ENCODE results near the gene CHDH. TPM values are rescaled to one million over a fixed set of nuclear protein-coding genes. Genes with fewer than 3 reads are reported as not detected.

Gene CHDH
- total and polyA plus RNA-seq, 2 donors (not counting 1 experiment from before 2014, with no cell fraction given) = 0.03 to 0.37 TPM

DNA sequence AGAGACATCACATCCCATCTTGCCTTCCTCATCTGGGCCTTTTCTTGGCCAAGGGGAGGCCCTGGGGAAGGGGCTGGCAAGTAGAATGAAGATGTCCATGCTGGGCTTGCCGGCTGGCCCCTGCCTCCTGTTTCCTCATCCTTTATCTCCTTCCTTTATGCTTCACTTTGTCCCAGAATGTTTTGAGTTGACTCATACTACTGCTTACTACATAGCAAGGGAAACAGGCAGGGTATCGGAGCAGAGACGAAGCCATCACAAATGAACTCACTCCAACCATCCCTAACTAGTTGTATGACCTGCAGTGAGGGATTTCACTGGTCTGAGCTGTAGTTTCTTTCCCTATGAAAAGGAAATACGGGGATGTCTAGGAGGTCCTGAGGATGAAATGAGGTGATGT lies 66.0 kb downstream of the CHDH start:
- CTCF ChIA-PET = no interaction called here

DNA sequence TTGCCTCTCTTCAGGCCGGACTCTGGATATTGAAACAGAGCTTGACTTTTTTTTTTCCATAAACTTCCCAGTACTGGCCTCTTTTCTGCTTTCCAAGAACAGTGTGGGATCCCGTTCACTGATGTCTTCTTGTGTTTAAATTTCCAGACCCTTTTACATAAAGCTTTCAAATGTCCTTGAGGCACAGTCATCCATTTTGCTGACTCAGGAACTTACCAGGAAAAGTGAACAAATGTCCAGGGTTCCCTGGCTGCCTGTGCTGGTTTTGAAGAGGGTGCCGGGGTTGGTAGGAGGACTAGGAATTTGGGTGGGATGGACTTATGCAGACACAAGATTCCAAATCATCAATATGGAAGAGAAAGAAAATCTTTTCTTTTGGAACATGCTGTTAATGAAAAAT lies 68.1 kb downstream of the CHDH start:
- Mint-ChIP-seq H3K27me3 (no peaks in the 10 kb centered on the region), H3K27ac (no peak overlapping the region), H3K9me3 (ENCODE audit: insufficient read depth) (no peaks in the 10 kb centered on the region), H3K4me3 (no peak overlapping the region), H3K4me1 (peaks cover 13% of the 10 kb centered on the region)
- Histone ChIP-seq H3K9ac (ENCODE audit: low read length) (no peak overlapping the region), H3K4me3 (ENCODE audit: control extremely low read depth in 1 of 5, extremely low read depth in 1 of 5, insufficient read depth in 1 of 5, low read depth in 2 of 5, low read length in 4 of 5) (no peak overlapping the region), H3K4me2 (replicated peaks; ENCODE audit: low read depth, low read length, poor library complexity, severe bottlenecking) (no peak overlapping the region), H4K20me1 (ENCODE audit: control insufficient read depth, insufficient read depth, low read length, poor library complexity, severe bottlenecking) (no peaks in the 10 kb centered on the region), H3K4me1 (ENCODE audit: control insufficient read depth in 2 of 2, insufficient read depth in 2 of 2, low read length in 2 of 2) (peaks cover 0 to 7% of the 10 kb centered on the region in 2 donors), H3K79me2 (ENCODE audit: control insufficient read depth, insufficient read depth, low read length) (no peaks in the 10 kb centered on the region), H3K27me3 (replicated peaks in 1 of 4; ENCODE audit: control extremely low read depth in 1 of 4, control insufficient read depth in 3 of 4, insufficient read depth in 4 of 4, low read length in 3 of 4) (no peaks in the 10 kb centered on the region), H3K9me3 (ENCODE audit: control extremely low read depth in 1 of 3, control insufficient read depth in 2 of 3, insufficient read depth in 1 of 3, low read length in 2 of 3) (no peaks in the 10 kb centered on the region), H3K36me3 (replicated peaks in 1 of 2; ENCODE audit: control extremely low read depth in 1 of 2, control insufficient read depth in 1 of 2, extremely low read depth in 1 of 2, insufficient read depth in 2 of 2, low read length in 1 of 2) (no peaks in the 10 kb centered on the region), H3K27ac (ENCODE audit: low read length in 2 of 2) (no peak overlapping the region), H2AFZ (ENCODE audit: insufficient read depth, low read depth, low read length, poor library complexity, severe bottlenecking) (no peak overlapping the region)
- 93% methylated on average over 2 of the region's 3 CpGs for WGBS (ENCODE audit: insufficient coverage)
- DNase-seq (no peak), ATAC-seq (ENCODE audit: low read depth) (no peak)
- POLR2A ChIA-PET = no interaction called here
- intact Hi-C loops (cut with micrococcal nuclease) = no loop called here
- CTCF ChIA-PET = no interaction called here
- TF ChIP-seq CTCF (IDR thresholded peaks at IDR 0.05) = no peak
- no peak for TF ChIP-seq EZH2 (IDR thresholded peaks at IDR 0.05; ENCODE audit: borderline replicate concordance, insufficient read depth, low read depth, low read length, poor library complexity, severe bottlenecking)

More for the DNA sequence above, 66.0 kb downstream of the CHDH start:
- WGBS (ENCODE audit: insufficient coverage) = 71% methylated on average over 1 of the region's 4 CpGs
- Histone ChIP-seq H3K79me2 (ENCODE audit: control insufficient read depth, insufficient read depth, low read length) (no peaks in the 10 kb centered on the region), H3K27ac (ENCODE audit: low read length in 2 of 2) (no peak overlapping the region), H2AFZ (ENCODE audit: insufficient read depth, low read depth, low read length, poor library complexity, severe bottlenecking) (no peak overlapping the region), H3K9ac (ENCODE audit: low read length) (no peak overlapping the region), H3K4me3 (ENCODE audit: control extremely low read depth in 1 of 5, extremely low read depth in 1 of 5, insufficient read depth in 1 of 5, low read depth in 2 of 5, low read length in 4 of 5) (no peak overlapping the region), H3K4me1 (ENCODE audit: control insufficient read depth in 2 of 2, insufficient read depth in 2 of 2, low read length in 2 of 2) (no peaks in the 10 kb centered on the region), H3K27me3 (replicated peaks in 1 of 4; ENCODE audit: control extremely low read depth in 1 of 4, control insufficient read depth in 3 of 4, insufficient read depth in 4 of 4, low read length in 3 of 4) (no peaks in the 10 kb centered on the region), H3K36me3 (replicated peaks in 1 of 2; ENCODE audit: control extremely low read depth in 1 of 2, control insufficient read depth in 1 of 2, extremely low read depth in 1 of 2, insufficient read depth in 2 of 2, low read length in 1 of 2) (no peaks in the 10 kb centered on the region), H3K9me3 (ENCODE audit: control extremely low read depth in 1 of 3, control insufficient read depth in 2 of 3, insufficient read depth in 1 of 3, low read length in 2 of 3) (no peaks in the 10 kb centered on the region), H3K4me2 (replicated peaks; ENCODE audit: low read depth, low read length, poor library complexity, severe bottlenecking) (no peak overlapping the region), H4K20me1 (ENCODE audit: control insufficient read depth, insufficient read depth, low read length, poor library complexity, severe bottlenecking) (no peaks in the 10 kb centered on the region)
- Mint-ChIP-seq H3K4me3 (no peak overlapping the region), H3K9me3 (ENCODE audit: insufficient read depth) (no peaks in the 10 kb centered on the region), H3K4me1 (no peaks in the 10 kb centered on the region), H3K27ac (no peak overlapping the region), H3K27me3 (no peaks in the 10 kb centered on the region)
- POLR2A ChIA-PET = no interaction called here
- DNase-seq (no peak), ATAC-seq (ENCODE audit: low read depth) (no peak)
- intact Hi-C loops (cut with micrococcal nuclease) = no loop called here
- TF ChIP-seq EZH2 (IDR thresholded peaks at IDR 0.05; ENCODE audit: borderline replicate concordance, insufficient read depth, low read depth, low read length, poor library complexity, severe bottlenecking) (no peak), CTCF (IDR thresholded peaks at IDR 0.05) (no peak)

All from B cell (primary cell).